ENCODE measurements around the gene SOAT2.
A peak's percentile ranks its signal among the peaks of the same experiment; 100 is the strongest.
"Not testable (repeated sequence)": the region's sequence is repeated elsewhere in the genome, so short reads cannot be mapped to it uniquely, and the experiment has no call there.

The SOAT2 gene

DNA sequence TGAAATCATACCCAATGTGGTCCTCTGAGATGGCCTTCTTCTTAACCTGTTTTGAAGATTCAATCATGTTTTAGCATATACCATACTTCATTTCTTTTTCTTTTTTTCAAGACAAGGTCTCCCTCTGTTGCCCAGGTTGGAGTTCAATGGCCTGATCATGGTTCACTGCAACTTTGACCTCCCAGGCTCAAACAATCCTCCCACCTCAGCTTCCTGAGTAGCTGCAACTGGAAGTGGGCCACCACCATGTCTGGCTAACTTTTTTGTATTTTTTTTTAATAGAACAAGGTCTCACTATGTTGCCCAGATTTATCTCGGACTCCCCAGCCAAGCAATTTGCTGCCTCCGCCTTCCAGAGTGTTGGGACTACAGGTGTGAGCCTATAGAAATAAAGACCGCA, 30.4 kb downstream of the SOAT2 start:
- DNase-seq (ENCODE audit: extremely low read depth in 1 of 2, low read depth in 1 of 2), result no peak

DNA sequence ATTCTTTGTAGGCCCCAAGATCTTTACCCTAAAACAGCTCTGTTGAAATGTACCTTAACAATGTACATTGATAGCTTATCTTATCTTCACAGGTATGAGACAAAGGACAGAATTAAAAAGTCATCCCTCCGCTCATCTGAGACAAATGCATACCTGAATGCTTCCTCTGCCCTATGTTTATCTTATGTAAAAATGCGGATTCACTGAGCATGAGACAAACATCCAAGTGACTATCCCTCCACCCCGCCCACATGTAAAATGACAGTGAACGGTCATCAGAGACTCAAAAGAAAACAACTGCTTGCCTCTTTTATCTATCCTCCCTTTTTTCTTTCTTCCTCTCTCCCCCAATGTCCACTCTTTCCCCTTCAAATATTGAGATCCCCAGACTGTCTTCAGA, 40.1 kb downstream of the SOAT2 start:
- DNase-seq (ENCODE audit: extremely low read depth in 1 of 2, low read depth in 1 of 2), result no peak

DNA sequence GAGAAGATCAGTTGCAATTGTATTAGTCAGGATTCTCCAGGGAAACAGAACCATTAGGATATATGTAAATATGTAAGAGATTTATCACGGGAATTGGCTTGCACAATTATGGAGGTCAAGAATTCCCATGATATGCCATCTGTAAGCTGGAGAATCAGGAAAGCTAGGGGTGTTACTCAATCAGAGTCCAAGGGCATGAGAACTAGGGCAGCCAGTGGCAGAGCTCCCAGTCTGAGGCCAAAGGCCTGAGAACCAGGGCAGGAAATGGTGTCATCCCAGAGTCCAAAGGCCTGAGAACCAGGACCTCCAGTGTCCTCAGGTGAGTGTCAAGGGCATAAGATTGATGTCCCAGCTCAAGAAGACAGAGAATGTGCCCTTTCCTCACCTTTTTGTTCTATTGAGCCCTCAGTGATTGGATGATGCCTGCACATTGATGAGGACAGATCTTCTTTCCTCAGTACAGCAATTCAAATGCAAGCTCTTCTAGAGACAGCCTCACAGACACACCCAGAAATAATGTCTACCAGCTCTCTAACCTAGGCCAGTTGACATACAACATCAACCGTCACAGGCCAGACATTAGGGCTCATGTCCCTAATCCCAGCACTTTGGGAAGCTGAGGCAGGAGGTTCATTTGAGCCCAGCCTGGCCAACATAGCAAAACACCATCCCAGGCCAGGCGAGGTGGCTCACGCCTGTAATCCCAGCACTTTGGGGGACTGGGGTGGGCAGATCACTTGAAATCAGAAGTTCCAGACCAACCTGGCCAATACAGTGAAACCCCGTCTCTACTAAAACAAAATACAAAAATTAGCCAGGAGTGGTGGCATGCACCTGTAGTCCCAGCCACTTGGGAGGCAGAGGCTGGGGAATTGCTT, 42.3 kb downstream of the SOAT2 start:
- no peak for DNase-seq (ENCODE audit: extremely low read depth in 1 of 2, low read depth in 1 of 2)

DNA sequence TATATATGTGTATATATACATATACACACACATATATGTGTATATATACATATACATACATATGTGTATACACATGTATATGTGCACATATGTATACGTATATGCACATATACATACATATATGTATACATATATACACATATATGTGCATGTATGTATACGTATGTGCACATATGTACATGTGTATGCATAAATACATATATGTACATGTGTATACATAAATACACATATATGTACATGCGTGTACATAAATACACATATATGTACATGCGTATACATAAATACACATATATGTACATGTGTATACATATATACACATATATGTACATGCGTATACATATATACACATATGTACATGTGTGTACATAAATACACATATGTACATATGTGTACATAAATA, 43.9 kb downstream of the SOAT2 start:
- DNase-seq (ENCODE audit: extremely low read depth in 1 of 2, low read depth in 1 of 2), result no peak

DNA sequence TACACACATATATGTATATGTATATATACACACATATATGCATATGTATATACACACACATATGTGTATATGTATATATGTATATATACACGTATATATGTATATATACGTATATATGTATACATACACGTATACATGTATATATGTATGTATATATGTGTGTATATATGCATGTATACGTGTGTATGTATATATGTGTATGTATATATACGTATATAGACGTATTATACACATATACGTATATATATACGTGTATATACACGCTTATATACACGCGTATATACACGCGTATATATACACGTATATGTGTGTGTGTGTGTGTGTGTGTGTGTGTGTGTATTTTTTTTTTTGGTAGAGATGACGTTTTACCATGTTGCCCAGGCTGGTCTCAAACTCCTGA, 44.4 kb downstream of the SOAT2 start:
- DNase-seq (ENCODE audit: extremely low read depth in 1 of 2, low read depth in 1 of 2), result no peak

DNA sequence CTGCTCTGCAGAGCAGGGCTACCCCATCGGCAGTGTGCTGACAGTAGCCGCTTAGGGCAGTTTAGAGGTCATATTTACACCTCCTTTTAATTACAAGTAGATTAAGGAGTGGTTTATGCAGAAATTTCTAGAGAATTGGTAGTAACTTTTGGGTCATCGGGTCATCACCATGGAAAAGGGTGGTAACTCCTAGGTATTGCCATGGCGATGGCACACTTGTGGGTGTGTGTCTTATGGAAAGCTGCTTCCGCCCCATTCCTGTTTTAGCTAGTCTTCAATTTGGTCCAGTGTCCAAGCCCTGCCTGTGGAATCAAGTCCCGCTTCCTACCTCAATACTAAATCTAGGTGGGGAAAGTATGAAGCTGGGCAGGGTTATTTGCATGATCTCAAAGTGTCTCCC, 47.8 kb downstream of the SOAT2 start:
- no peak for DNase-seq (ENCODE audit: extremely low read depth in 1 of 2, low read depth in 1 of 2)

DNA sequence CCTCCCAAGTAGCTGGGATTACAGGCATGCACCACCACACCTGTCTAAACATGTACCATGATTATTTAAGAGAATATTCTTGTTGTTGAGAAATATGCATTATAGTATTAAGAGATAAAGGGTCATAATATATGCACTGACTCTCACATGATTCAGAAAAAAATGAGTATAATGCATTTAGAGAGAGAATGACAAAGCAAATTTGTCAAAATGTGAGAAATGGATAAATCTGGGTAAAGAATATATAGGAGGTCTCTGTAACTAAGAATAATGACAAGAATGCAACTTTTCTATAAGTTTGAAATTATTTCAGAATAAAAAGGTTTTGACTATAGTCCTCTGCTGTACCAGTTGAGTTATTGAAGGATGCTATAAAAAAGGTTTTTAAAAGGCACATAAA, 49.1 kb downstream of the SOAT2 start:
- no peak for DNase-seq (ENCODE audit: extremely low read depth in 1 of 2, low read depth in 1 of 2)

DNA sequence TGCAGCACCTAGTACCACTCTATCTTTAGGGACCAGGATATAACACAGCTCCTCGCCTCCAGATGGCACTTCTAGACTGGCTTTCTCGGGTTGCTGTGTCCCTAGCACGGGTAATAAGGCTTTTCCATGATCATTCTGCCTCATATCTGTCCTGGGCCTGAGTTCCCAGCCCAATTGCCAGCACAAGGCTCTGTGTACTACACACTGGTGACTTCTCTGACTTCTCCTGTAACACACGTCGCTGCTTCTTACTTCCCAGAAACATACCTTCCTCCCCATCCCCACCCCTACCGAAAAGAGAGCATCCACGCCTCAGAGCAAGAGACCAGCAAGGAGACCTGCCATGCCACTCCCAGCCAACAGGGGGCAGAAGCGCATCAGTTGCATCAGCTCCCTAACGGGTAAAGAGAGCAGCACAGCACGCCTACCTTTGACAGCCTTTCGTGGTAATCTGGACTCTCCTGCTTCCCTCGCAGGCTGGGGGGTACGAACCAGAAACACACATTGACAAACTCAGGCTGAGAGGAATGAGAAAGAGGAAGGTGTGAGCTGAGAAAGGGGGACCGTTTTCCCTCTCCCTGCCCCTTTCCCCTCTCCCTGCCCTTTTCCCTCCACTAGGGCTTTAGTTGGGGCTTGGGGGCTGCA, 56.0 kb downstream of the SOAT2 start:
- DNase-seq (ENCODE audit: extremely low read depth in 1 of 2, low read depth in 1 of 2), result peak; percentile 76 to 84

DNA sequence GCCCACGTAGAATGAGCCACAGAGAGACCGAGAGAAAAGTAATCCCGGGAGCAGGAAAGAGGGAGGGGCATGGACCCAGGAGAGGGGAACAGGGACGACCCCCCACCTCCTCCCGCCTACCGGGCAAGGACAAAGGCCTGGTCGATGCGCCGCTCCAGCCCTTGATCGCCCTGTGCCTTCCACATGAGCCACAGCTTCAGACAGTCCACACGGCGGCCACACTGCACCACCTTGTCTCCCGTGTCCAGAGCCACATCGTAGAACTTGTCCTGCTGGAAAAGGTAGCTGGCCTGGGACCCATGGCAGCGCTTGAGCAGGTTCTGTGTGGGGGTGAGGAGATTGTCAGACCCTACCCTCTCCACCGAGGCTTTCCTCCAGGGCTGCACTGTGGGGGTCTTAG, 56.7 kb downstream of the SOAT2 start:
- no peak for DNase-seq (ENCODE audit: extremely low read depth in 1 of 2, low read depth in 1 of 2)

DNA sequence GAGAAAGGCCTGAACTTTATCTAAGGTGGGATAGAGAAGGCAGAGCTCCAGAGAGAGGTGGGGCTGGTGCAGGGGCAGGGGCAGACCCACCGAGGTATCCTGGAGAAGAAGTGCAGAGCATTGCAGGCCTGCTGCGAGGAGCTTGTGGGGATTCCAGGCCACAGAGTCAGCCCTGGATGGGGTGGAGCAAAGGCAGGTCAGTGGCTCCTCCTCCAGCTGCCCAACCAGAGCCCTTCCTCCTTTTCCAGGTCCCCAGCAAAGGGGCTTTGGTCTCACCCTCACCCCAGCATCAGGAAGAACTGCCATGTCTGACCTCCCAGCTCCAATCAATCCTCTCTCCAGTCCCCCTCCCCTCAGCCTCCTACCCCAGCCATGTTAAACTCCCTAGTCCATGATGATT, 57.4 kb downstream of the SOAT2 start:
- DNase-seq (ENCODE audit: extremely low read depth in 1 of 2, low read depth in 1 of 2), result no peak

DNA sequence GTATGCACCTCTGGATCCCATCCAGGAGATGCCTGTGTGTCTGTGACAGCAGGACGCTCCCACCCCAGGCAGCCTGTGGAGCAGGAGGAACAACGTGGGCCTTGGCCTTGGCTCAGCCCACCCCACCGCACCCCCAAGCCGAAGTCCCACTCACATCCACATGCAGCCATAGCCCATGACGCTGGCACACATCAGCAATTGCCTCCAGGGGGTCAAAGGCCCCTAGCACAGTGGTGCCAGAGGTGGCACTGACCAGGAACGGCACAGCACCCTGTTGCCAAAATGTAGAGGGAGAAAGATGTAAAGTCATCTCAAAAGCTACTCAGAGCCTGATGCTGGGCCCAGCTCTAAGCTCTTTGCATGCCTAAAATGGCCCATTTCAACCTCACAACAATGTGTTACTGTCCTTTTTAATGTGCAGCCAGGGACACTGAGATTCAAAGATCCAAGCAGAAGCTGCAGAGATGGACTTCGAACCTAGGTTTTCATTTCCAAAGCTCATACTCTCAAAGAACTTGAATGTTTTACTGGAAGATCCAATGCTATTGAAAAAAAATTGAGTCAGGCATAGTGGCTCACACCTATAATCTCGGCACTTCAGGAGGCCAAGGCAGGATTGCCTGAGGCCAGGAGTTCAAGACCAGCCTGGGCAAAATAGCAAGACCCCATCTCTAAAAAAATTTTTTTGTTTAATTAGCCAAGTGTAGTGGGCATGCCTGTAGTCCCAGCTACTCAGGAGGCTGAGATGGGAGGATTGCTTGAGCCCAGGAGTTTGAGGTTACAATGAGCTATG, 58.0 kb downstream of the SOAT2 start:
- no peak for DNase-seq (ENCODE audit: extremely low read depth in 1 of 2, low read depth in 1 of 2)

DNA sequence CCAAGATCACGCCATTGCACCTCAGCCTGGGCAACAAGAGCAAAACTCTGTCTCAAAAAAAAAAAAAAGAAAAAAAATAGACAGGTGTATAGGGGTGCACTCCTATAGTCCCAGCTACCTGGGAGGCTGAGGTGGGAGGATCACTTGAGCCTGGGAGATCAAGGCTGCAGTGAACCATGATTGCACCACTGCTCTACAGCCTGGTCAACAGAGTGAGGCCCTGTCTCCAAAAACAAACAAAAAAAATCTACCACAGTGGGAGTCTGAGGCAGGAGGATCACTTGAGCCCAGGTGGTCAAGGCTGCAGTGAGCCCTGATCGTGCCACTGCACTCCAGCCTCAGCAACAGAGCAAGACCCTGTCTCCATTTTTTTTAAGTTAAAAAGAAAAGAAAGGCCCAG, 59.7 kb downstream of the SOAT2 start:
- not testable (repeated sequence) for DNase-seq (ENCODE audit: extremely low read depth in 1 of 2, low read depth in 1 of 2)

DNA sequence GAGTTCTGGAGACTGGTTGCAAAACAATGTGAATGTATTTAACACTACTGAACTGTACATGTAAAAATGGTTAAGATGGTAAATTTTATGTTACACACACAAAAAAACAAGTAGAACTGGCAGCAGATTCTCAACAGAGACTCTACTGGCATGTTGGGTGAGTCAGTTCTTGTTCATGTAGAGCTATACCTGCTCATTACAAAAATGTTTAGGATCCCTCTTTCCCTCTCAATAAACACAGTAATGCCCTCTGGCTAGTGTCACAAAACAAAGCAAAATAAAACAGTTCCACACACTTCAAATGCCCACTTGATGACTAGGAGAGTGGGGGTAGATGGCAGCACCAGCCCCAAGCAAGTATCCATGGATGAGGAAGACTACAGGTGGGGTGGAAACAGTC, 63.6 kb downstream of the SOAT2 start:
- DNase-seq (ENCODE audit: extremely low read depth in 1 of 2, low read depth in 1 of 2), result no peak

DNA sequence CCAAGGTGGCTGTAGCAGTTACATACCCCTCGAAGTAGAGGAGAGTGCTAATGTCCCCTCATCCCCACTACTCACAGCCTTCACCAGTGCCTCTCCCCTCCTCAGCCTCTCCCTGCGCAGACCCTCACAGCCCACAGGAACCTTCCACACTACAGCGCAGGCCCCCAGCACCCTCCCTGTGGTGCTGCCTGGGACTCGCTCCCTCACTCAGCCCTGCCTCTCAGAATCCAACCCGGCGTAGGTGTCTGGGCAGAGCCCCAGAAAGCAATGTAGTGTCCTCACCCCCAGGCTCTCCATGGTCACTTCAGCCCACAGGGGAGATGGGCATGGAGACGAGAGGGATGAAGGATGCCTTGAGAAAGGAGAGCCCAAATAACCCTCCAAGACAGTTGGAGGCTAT, 66.4 kb downstream of the SOAT2 start:
- no peak for DNase-seq (ENCODE audit: extremely low read depth in 1 of 2, low read depth in 1 of 2)

DNA sequence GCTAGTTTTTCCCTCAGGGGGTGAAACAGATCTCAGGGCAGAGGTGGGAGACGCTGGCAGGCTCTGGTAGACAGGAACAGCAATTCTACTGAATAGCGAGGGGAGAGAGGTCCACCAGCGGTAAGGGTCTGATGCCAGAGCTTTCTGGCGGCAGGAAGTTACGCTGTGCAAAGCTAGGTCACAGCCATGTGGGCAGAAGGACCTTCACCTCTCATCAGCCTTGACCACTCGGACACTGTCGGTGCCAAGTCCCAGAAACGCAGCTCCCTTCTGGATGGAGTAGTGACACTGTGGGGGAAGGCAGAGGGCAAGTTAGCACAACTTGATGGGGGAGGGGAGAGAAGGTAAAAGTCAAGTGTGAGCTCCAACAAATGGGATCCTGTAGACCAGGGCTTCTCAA, 66.9 kb downstream of the SOAT2 start:
- DNase-seq (ENCODE audit: extremely low read depth in 1 of 2, low read depth in 1 of 2), result no peak

DNA sequence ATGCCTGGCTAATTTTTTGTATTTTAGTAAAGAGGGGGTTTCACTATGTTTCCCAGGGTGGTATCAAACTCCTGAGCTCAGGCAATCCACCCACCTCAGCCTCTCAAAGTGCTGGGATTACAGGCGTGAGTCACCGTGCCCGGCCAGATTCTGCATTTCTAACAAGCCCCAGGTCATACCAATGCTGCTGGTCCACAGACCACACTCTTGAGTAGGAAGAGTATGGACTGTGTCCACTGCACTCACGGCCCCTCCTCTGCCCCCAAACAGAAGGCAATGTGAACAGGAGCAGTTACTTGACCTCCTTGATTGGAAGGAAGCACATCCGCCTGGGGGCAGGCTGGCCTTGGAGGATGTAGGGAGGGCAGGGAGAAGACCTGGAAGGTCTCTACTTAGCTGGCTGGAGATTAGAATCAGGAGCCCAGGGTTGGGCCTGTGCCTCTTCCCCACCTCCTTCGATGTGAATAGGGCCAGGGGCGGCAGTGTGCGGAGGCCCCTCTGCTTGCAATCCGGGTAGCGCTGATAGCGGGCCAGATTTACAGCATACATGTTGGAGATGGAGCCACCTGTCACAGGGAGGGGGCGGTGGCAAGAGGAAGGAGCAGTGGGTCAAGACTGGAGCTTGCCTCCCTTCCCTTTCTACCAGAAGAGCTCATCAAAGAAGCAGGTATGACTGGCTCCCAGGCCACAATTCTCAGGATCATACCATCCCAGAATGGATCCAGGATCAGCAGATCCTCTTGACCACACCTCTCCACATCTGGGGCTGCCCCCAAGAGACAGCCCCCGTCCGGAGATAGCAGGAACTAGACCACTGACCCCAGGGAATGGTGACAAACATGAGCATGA, 67.8 kb downstream of the SOAT2 start:
- DNase-seq (ENCODE audit: extremely low read depth in 1 of 2, low read depth in 1 of 2), result no peak

DNA sequence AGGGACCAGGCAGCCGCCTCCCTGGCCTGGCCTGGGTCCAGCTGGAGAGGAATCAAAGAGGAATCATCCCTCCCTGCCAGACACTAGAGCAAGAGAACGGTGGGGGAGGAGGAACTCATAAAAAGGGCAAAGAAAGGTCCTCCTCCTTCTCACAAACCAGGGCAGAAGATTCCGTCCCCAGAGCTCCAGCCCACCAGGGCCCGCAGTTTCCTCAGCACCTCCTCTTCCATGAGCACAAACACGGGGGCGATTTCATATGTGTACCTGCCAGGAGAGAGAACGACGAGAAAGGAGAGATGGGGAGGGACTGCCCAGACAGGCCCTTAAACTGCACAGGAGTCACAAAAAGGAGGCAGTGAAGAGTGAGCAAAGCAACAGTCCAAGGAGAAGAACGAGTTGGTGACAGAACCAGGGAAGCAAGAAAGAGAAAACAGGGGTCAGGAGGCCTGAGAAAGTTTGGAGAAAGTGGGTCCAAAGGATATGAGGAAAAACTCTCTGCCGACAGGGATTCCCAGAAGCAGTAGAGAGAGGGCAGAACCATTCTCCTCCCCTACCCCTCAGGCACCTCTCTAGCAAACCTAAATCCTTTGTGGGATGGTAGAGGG, 68.5 kb downstream of the SOAT2 start:
- no peak for DNase-seq (ENCODE audit: extremely low read depth in 1 of 2, low read depth in 1 of 2)

DNA sequence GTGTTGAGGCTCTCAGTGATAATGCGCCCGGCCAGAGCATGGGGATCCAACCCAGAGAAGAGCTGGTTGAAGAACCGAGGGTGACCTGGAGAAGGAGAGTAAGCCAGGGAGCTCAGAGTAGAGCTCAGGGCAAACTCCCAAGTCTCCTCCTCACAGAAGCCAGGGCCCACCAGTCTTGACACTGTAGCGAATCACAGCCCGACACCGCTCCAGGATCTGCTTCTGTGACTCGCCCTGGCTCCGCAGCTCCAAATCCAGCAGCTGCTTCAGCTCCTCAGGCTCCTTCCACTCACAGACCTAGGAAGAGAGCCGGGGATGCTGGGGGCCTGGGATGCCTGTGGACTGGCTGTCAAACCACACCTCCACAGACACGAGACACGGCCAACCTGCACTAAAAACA, 69.1 kb downstream of the SOAT2 start:
- DNase-seq (ENCODE audit: extremely low read depth in 1 of 2, low read depth in 1 of 2), result no peak

DNA sequence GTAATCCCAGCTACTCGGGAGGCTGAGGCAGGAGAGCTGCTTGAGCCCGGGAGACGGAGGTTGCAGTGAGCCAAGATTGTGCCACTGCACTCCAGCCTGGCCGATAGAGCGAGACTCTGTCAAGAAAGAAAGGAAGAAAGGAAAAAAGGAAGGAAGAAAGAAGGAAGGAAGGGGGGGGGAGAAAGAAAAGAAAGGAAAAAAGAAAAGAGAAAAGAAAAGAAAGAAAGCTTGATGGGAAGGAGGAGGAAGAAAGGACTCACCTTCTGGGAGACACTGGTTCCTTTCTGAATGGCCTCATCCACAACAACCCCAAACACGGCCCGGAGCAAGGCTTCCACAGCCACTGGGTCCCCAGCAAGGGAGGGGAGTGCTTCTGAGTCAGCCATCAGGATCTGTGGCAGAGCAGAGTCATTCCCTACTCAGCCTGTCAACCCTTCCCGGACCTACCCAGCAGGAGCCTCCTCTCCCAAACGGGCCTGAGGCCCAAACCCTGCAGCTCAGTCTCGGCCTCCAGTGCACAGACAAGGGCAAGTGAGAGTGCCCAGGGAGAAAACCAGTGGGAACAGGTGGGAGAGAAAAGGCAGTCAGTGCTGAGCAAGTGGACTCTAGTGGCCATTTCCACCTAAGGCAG, 69.9 kb downstream of the SOAT2 start:
- DNase-seq (ENCODE audit: extremely low read depth in 1 of 2, low read depth in 1 of 2), result no peak

Data from stimulated activated CD8-positive, alpha-beta memory T cell treated with anti-CD3 and anti-CD28 coated beads, Interleukin-7, amount 100 ng/mL, for 48 hours (primary cell).